Activated naive CD8-positive, alpha-beta T cell treated with anti-CD3 and anti-CD28 coated beads, Interleukin-2, amount 50 U/mL, for 24 hours (primary cell): ENCODE results near the gene MAP4K4.

Experiments
- ATAC-seq: fragments of 150-1000 bp; cut with Tn5 transposase; one replicate; pipeline ENCODE4 v1.10.0; 2021
- DNase-seq: peaks from one replicate; pipeline ENCODE4 v3.0.0; 2021
- H3K27ac Mint-ChIP-seq: one replicate; pipeline ENCODE4 v1.8.0; 2021; ENCODE audit warnings: mild to moderate bottlenecking, mixed read lengths
- H3K27me3 Mint-ChIP-seq: one replicate; pipeline ENCODE4 v1.8.0; 2021; ENCODE audit warnings: mixed read lengths
- H3K36me3 Mint-ChIP-seq: one replicate; pipeline ENCODE4 v1.8.0; 2021; ENCODE audit warnings: low read depth, mixed read lengths
- H3K4me1 Mint-ChIP-seq: one replicate; pipeline ENCODE4 v1.8.0; 2021; ENCODE audit warnings: mixed read lengths
- H3K4me3 Mint-ChIP-seq: one replicate; pipeline ENCODE4 v1.8.0; 2021; ENCODE audit warnings: mild to moderate bottlenecking, moderate library complexity, mixed read lengths
- H3K9me3 Mint-ChIP-seq: one replicate; pipeline ENCODE4 v1.8.0; 2021; ENCODE audit warnings: mixed read lengths

The MAP4K4 gene

GRCh38 chr2:101942851-101943250 is 245.3 kb downstream of the MAP4K4 start:
- DNase-seq (no peak), ATAC-seq (no peak)
- no peak overlapping the region for H3K27ac Mint-ChIP-seq
- H3K4me3 Mint-ChIP-seq = no peak overlapping the region
- H3K36me3 Mint-ChIP-seq = peaks cover 2% of the 10 kb centered on the region
- H3K9me3 Mint-ChIP-seq = peaks cover 10% of the 10 kb centered on the region
- H3K27me3 Mint-ChIP-seq = peaks cover 10% of the 10 kb centered on the region
- H3K4me1 Mint-ChIP-seq = no peaks in the 10 kb centered on the region
